CD14-positive monocyte (primary cell): ENCODE data around the gene ERMARD. TPM values are rescaled to one million over a fixed set of nuclear protein-coding genes. Genes with fewer than 3 reads are reported as not detected.

Experiments used
- DNase-seq, 3 donors: peaks; one replicate each; pipeline ENCODE4 v3.0.0-alpha.2; 2011 to 2022
- H2AFZ ChIP-seq: 2 replicates; pipeline ENCODE4 v1.6.0; 2012; ENCODE audit warnings: mild to moderate bottlenecking, low read depth, low read length, inconsistent platforms; ENCODE audit not compliant: insufficient read depth, poor library complexity, severe bottlenecking
- H3K27ac ChIP-seq, 2 donors: 1 replicate in 1 of 2; 2 replicates in 1 of 2; pipeline ENCODE4 v1.5.1; 2012 to 2013; ENCODE audit warnings: low read length in 2 of 2, control low read depth in 1 of 2, inconsistent platforms in 1 of 2, low read depth in 1 of 2, mild to moderate bottlenecking in 1 of 2
- H3K27me3 ChIP-seq, 2 donors: one replicate each; pipeline versions ENCODE4 v1.6.0 to v1.6.1; 2011 to 2013; ENCODE audit warnings: low read length in 2 of 2; ENCODE audit not compliant: control insufficient read depth in 2 of 2, insufficient read depth in 2 of 2
- H3K36me3 ChIP-seq, 2 donors: replicated peaks in 1 of 2; 1 replicate in 1 of 2; 2 replicates in 1 of 2; pipeline versions ENCODE4 v1.5.1 to v1.6.1; 2012 to 2013; ENCODE audit warnings: low read length in 2 of 2, control low read depth in 1 of 2, inconsistent platforms in 1 of 2, mild to moderate bottlenecking in 1 of 2; ENCODE audit not compliant: insufficient read depth in 2 of 2, control insufficient read depth in 1 of 2
- H3K4me1 ChIP-seq, 2 donors: 1 replicate in 1 of 2; 2 replicates in 1 of 2; pipeline versions ENCODE4 v1.5.1 to v1.6.1; 2012 to 2013; ENCODE audit warnings: low read length in 2 of 2, control low read depth in 1 of 2, inconsistent platforms in 1 of 2, mild to moderate bottlenecking in 1 of 2, moderate library complexity in 1 of 2; ENCODE audit not compliant: insufficient read depth in 2 of 2, control insufficient read depth in 1 of 2
- H3K4me2 ChIP-seq: replicated peaks from 2 replicates; pipeline ENCODE3; 2012; ENCODE audit warnings: low read length, moderate library complexity, mild to moderate bottlenecking; ENCODE audit not compliant: poor library complexity, severe bottlenecking; ENCODE audit errors: extremely low read depth
- H3K4me3 ChIP-seq, 3 experiments: fragments of 200-600 bp in 1 of 3; sonication (generic) in 1 of 3; replicated peaks in 1 of 3; 1 replicate in 2 of 3; 2 replicates in 1 of 3; pipeline ENCODE4 v1.5.1; 2011 to 2013; ENCODE audit warnings: low read length in 3 of 3, mild to moderate bottlenecking in 3 of 3, control low read depth in 2 of 3, low read depth in 2 of 3, inconsistent platforms in 1 of 3, moderate library complexity in 1 of 3
- H3K79me2 ChIP-seq: 2 replicates; pipeline ENCODE4 v1.6.0; 2012; ENCODE audit warnings: mild to moderate bottlenecking, control low read depth, inconsistent platforms, low read length, moderate library complexity; ENCODE audit not compliant: insufficient read depth
- H3K9ac ChIP-seq: 2 replicates; pipeline ENCODE4 v1.6.0; 2017; ENCODE audit warnings: low read length, mild to moderate bottlenecking; ENCODE audit not compliant: insufficient read depth, poor library complexity, severe bottlenecking
- H3K9me3 ChIP-seq, 2 donors: replicated peaks in 1 of 2; 1 replicate in 1 of 2; 2 replicates in 1 of 2; pipeline versions ENCODE4 v1.5.1 to v1.6.1; 2012 to 2013; ENCODE audit warnings: low read length in 2 of 2, control low read depth in 1 of 2; ENCODE audit not compliant: control insufficient read depth in 1 of 2, insufficient read depth in 1 of 2
- H4K20me1 ChIP-seq: 2 replicates; pipeline ENCODE4 v1.6.0; 2012; ENCODE audit warnings: mild to moderate bottlenecking, low read length, control low read depth, moderate library complexity; ENCODE audit not compliant: insufficient read depth
- H3K27ac Mint-ChIP-seq, 7 donors: one replicate each; pipeline ENCODE4 v1.8.0; 2020; ENCODE audit warnings: mild to moderate bottlenecking in 7 of 7, mixed read lengths in 7 of 7, moderate library complexity in 6 of 7, inconsistent platforms in 2 of 7
- H3K27me3 Mint-ChIP-seq, 3 donors: one replicate each; pipeline ENCODE4 v1.8.0; 2021 to 2022; ENCODE audit warnings: low read depth in 3 of 3, mild to moderate bottlenecking in 3 of 3, mixed read lengths in 3 of 3, moderate library complexity in 3 of 3, inconsistent platforms in 1 of 3
- H3K36me3 Mint-ChIP-seq, 2 donors: one replicate each; pipeline ENCODE4 v1.8.0; 2020; ENCODE audit warnings: mixed read lengths in 2 of 2, inconsistent platforms in 1 of 2, mild to moderate bottlenecking in 1 of 2
- H3K4me1 Mint-ChIP-seq: one replicate; pipeline ENCODE4 v1.8.0; 2020; ENCODE audit warnings: mild to moderate bottlenecking, mixed read lengths
- H3K4me3 Mint-ChIP-seq, 2 donors: one replicate each; pipeline ENCODE4 v1.8.0; 2020; ENCODE audit warnings: mild to moderate bottlenecking in 2 of 2, mixed read lengths in 2 of 2, moderate library complexity in 1 of 2
- H3K9me3 Mint-ChIP-seq, 7 donors: one replicate each; pipeline ENCODE4 v1.8.0; 2020 to 2022; ENCODE audit warnings: mixed read lengths in 7 of 7, mild to moderate bottlenecking in 6 of 7, moderate library complexity in 6 of 7, inconsistent platforms in 2 of 7
- WGBS: methylation state at CpG from one replicate; pipeline ENCODE4 v1.1.5; 2013; ENCODE audit warnings: missing lambda C conversion rate; ENCODE audit not compliant: insufficient coverage; 5-methylcytosine and 5-hydroxymethylcytosine counted together
- intact Hi-C, 2 donors: fragments of 100-400 bp; cut with micrococcal nuclease; formaldehyde crosslinking; loops; one replicate each; pipeline versions ENCODE4 v1.15.0 to v1.15.1; 2023
- polyA plus RNA-seq, 3 donors: library from polyadenylated mRNA; depleted of rRNA in 1 of 3; unstranded in 2 of 3; stranded (reverse) in 1 of 3; fragments of 300-500 nt in 2 of 3; fragments of >200 nt in 1 of 3; fragmentation: Illumina TruSeq in 2 of 3; gene quantifications; 1 replicate in 2 of 3; 2 replicates in 1 of 3; pipeline ENCODE4 v1.2.3, GENCODE V29; 2012 to 2021
- TF ChIP-seq, protein P1 (sequence below): fragments of 200-600 bp; IDR thresholded peaks from one replicate; pipeline ENCODE4 v1.8.0; 2022; ENCODE audit warnings: antibody characterized with exemption, mild to moderate bottlenecking

Gene ERMARD
- polyA plus RNA-seq, 3 donors: 10.6 to 33.0 (median 11.2) TPM

DNA sequence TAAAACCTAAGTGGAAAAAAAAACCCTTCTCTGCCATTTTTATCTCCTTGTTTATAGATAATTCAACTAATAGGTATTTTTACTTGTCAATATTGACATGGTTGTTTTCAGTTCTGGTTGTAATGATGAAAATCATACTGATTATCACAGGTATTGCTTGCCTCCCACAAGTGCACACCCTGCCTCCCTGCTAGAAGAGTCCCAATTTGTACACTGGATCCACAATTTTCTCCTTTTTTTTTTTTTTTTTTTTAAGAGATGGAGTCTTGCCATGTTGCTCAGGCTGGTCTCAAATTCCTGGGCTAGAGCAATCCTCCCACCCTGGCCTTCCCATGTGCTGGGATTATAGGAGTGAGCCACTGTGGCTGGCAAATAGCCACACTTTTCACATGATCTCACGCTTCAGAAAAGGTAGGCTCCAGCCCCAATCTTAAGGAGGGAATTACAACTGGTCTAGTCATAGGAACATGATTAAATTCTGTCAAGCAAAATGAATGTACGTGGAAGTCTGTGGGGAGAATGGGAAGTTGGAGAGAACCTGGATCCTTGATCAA is 12.4 kb upstream of the ERMARD start:
- H3K4me1 Mint-ChIP-seq: no peaks in the 10 kb centered on the region
- no peak overlapping the region for H3K9ac ChIP-seq
- H2AFZ ChIP-seq: no peak overlapping the region
- no peak for DNase-seq
- H3K79me2 ChIP-seq: no peaks in the 10 kb centered on the region
- intact Hi-C loops: no loop called here
- H3K4me3 ChIP-seq: no peak overlapping the region
- WGBS: no CpG with 5 or more reads among the region's 2 CpGs
- TF ChIP-seq, protein P1, sequence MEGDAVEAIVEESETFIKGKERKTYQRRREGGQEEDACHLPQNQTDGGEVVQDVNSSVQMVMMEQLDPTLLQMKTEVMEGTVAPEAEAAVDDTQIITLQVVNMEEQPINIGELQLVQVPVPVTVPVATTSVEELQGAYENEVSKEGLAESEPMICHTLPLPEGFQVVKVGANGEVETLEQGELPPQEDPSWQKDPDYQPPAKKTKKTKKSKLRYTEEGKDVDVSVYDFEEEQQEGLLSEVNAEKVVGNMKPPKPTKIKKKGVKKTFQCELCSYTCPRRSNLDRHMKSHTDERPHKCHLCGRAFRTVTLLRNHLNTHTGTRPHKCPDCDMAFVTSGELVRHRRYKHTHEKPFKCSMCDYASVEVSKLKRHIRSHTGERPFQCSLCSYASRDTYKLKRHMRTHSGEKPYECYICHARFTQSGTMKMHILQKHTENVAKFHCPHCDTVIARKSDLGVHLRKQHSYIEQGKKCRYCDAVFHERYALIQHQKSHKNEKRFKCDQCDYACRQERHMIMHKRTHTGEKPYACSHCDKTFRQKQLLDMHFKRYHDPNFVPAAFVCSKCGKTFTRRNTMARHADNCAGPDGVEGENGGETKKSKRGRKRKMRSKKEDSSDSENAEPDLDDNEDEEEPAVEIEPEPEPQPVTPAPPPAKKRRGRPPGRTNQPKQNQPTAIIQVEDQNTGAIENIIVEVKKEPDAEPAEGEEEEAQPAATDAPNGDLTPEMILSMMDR: no peak
- no peaks in the 10 kb centered on the region for H3K36me3 Mint-ChIP-seq
- H3K27ac Mint-ChIP-seq: no peak overlapping the region
- no peaks in the 10 kb centered on the region for H4K20me1 ChIP-seq
- H3K27me3 ChIP-seq: no peaks in the 10 kb centered on the region
- no peak overlapping the region for H3K4me2 ChIP-seq
- no peaks in the 10 kb centered on the region for H3K36me3 ChIP-seq
- no peak overlapping the region for H3K4me3 Mint-ChIP-seq
- no peaks in the 10 kb centered on the region for H3K9me3 ChIP-seq
- H3K9me3 Mint-ChIP-seq: peaks cover 0 to 3% (median 0%) of the 10 kb centered on the region in 7 donors
- H3K27me3 Mint-ChIP-seq: peaks cover 6 to 10% (median 9%) of the 10 kb centered on the region in 3 donors
- no peaks in the 10 kb centered on the region for H3K4me1 ChIP-seq
- no peak overlapping the region for H3K27ac ChIP-seq

DNA sequence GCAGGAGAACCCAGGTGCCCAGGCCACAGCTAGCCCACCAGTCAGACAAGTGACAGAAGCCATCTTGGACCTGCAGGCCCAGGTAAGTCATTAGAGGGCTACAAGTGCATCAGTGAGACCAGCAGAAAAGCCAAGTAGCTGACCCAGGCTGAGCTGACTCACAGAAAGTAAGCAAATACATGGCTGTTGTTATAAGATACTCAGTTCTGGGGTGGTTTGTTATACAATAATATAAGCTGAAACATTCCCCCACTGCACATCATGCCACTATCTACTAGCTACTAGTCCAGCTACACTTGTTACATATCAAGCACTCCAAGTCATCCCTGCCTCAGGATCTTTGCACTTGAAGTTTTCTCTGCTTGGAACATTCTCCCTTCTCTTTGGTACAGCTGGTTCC is 10.1 kb upstream of the ERMARD start:
- Histone ChIP-seq H3K36me3 (no peaks in the 10 kb centered on the region), H3K27ac (no peak overlapping the region), H2AFZ (no peak overlapping the region), H3K9me3 (no peaks in the 10 kb centered on the region), H3K4me3 (no peak overlapping the region), H3K4me1 (no peaks in the 10 kb centered on the region), H3K4me2 (no peak overlapping the region), H4K20me1 (no peaks in the 10 kb centered on the region), H3K27me3 (peaks cover 0 to 2% of the 10 kb centered on the region in 2 donors), H3K79me2 (no peaks in the 10 kb centered on the region), H3K9ac (no peak overlapping the region)
- TF ChIP-seq, protein P1: no peak
- intact Hi-C loops: no loop called here
- Mint-ChIP-seq H3K9me3 (peaks cover 0 to 13% (median 8%) of the 10 kb centered on the region in 7 donors), H3K27ac (no peak overlapping the region), H3K4me1 (no peaks in the 10 kb centered on the region), H3K27me3 (peaks cover 2 to 8% (median 3%) of the 10 kb centered on the region in 3 donors), H3K4me3 (no peak overlapping the region), H3K36me3 (no peaks in the 10 kb centered on the region)
- DNase-seq: no peak
